Hematopoietic multipotent progenitor cell treated with erythropoietin and hydrocortisone succinate and interleukin-3 and kit ligand, for 15 days (in vitro differentiated cells): Measurements from ENCODE around the gene KLK4.
"Not testable (repeated sequence)": the region's sequence is repeated elsewhere in the genome, so short reads cannot be mapped to it uniquely, and the experiment has no call there.

Experiments used
- DNase-seq: peaks from one replicate; pipeline ENCODE4 v3.0.0-alpha.2; 2015; ENCODE audit warnings: low spot score

KLK4 gene

GRCh38 chr19:50912727-50913716, 1.8 kb upstream of the KLK4 start:
- DNase-seq, result no peak

DNA sequence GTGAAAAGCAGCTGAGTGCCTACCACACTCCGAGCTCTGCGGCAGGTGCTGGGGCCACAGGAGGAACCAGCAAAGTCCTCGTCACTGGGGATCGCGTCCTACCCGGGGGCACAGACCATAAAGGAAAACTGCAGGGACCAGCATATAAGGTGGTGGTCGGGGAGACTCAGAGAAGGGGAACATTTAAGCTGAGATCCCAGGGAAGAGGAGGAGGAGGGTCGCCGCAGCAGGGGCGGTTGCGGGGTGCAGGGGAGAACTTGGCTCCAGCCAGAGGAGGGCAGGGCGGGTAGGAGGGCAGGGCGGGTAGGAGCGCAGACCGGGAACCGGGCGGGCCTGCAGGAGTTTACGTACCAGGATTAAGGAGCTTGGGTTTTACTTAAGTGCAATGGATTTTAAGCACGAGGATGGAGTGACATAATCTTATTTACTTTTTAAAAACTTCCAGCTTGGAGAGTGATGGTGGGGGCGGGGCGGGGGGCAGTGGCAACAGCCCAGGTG, 956 bp upstream of the KLK4 start:
- DNase-seq, result no peak

DNA sequence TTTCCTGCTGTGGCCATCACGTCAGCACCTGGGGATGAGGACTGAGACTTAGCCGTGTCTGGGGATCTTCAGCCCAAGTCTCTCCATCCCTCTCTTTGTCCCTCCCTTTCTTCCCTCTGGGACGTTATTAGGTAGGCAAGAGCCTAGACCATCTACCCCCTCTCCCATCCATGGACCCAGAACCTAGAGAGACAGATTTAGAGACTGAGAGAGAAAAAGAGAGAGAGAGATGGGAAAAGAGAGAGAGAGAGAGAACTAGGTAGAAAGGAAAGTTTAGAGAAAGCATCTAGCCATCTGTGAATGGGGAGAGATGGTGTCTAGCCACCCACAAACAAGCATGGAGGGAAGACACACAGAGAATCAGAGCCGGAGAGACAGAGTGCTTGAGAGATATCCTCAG, 473 bp downstream of the KLK4 start:
- DNase-seq, result no peak

DNA sequence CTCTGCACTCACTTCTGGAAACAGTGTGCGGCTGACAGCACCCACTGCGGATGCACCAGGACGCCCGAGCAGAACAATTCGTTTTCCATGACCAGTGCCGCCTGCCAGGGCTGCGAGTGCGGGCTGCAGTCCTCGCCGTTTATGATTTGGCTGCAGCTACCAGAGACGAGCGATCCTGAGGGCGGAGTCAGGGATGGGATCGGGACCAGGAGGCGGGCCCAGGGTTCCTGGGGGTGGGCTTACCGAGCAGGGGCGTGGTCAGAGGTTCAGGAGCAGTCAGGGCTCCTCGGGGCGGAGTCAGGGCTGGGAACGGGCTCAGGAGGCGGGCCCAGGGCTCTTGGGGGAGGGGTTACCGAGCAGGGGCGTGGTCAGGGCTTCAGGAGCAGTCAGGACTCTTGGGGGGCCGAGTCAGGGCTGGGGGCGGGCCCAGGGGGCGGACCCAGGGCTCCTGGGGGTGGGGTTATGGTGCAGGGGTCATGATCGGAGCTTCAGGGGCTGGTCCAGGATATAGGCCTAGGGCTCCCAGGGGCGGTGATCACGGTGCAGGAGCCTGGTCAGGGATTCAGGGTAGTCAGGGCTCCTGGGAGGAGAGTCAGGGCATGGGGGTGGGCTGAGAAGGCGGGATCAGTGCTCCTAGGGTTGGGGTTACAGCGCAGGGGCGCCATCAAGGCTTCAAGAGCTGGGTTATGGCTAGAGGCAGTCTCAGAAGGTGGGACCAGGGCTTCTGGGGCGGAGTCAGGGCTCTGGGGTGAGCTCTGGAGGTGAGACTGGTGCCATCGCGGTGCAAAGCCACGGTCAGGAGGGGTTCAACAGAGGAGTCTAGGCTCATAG, 1.7 kb downstream of the KLK4 start:
- DNase-seq, result peak; percentile 22

DNA sequence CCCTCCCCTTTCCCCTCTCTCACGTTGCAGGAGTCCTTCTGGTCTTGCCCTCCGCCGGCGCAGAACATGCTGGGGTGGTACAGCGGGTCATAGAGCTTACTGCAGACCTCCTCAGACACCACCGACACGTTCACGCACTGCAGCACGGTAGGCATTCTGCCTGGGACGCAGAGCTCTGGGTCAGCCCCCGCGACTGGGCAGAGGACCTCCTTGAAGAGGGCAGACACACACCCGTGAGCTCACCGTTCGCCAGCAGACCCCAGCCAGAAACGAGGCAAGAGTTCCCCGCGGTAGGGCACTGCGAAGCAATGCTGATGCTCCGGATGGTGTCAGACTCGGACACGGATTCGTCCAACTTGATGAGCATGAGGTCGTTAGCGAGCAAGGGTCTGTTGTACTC, 2.9 kb downstream of the KLK4 start:
- no peak for DNase-seq

GRCh38 chr19:50906217-50906616, 5.0 kb downstream of the KLK4 start:
- peak; percentile 34 for DNase-seq

DNA sequence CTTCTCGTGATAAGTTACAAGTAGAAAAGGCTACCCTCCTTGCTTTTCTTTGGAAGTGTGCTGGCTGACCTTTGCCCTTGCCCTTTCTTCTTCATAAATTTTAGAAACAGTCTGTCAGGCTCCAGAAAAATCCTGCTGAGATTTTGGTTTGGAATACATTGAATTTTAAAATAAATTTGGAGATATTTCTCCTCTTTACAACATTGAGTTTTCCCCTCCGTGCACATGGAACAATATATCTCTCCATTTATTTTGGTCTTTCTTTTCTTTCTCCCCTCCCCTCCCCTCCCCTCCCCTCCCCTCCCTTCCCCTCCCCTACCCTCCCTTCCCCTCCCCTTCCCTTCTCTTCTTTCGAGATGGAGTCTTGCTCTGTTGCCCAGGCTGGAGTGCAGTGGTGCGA, 8.6 kb downstream of the KLK4 start:
- no peak for DNase-seq

- no peak for DNase-seq
Observed at GRCh38 chr19:50899569-50899968, 11.6 kb downstream of the KLK4 start.

- DNase-seq, result no peak
Observed at GRCh38 chr19:50898018-50898417, 13.2 kb downstream of the KLK4 start.

- no peak for DNase-seq
Observed at GRCh38 chr19:50897612-50898011, 13.6 kb downstream of the KLK4 start.

- DNase-seq, result no peak
Observed at GRCh38 chr19:50897191-50897607, 14.0 kb downstream of the KLK4 start.

- DNase-seq, result no peak
Observed at GRCh38 chr19:50896591-50897190, 14.5 kb downstream of the KLK4 start.

DNA sequence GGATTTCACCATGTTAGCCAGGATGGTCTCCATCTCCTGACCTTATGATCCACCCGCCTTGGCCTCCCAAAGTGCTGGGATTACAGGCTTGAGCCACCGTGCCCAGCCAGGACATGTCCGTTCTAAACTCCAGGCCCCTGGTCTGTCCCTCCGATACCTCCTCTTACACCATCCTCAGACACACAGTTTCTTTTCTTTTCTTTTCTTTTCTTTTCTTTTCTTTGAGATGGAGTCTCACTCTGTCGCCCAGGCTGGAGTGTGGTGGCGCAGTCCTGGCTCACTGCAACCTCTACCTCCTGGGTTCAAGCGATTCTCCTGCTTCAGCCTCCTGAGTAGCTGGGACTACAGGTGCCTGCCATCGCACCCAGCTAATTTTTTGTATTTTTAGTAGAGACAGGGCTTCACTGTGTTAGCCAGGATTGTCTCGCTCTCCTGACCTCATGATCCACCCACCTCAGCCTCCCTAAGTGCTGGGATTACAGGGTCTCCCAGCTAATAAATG, 15.1 kb downstream of the KLK4 start:
- DNase-seq, result not testable (repeated sequence)

DNA sequence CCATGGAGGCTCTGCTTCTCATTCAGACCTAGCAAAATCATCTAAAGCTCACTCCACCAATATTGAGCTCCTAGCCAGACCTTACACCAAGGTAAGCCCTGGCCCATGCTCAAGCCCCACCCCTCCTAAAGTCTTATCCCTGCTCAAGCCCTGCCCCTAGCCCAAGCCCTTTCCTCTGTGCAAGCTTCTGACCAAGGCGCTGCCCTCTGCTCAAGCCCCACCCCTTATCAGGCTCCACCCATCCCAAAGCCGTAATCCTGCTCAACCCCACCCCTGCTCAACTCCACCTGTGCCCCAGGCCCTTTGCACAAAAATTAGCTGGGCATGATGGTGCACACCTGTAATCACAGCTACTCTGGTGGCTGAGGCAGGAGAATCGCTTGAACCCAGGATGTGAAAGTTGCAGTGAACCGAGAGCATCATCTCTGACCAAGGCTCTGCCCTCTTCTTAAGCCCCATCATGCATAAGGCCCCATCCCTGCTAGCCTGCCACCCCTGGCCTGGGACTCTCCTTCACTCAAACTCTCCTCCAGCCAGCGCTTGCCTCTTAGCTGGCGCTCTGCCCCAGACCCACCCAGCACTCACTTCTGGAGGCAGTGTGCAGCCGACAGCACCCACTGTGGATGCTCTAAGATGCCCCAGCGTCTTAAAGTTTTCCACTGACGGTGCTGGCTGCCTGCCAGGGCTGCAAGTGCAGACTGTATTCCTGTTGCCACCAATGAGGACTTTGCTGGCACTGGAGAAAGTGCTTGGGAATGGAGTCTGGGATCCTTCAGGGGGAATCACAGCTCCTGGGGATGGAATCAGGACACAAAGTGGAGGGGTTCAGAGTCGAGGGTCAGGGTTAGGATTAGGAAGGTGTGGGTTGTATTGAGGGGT, 16.5 kb downstream of the KLK4 start:
- DNase-seq, result no peak

GRCh38 chr19:50893047-50893736, 18.0 kb downstream of the KLK4 start:
- peak; percentile 4 for DNase-seq

GRCh38 chr19:50891253-50891625, 20.0 kb downstream of the KLK4 start:
- DNase-seq, result no peak

DNA sequence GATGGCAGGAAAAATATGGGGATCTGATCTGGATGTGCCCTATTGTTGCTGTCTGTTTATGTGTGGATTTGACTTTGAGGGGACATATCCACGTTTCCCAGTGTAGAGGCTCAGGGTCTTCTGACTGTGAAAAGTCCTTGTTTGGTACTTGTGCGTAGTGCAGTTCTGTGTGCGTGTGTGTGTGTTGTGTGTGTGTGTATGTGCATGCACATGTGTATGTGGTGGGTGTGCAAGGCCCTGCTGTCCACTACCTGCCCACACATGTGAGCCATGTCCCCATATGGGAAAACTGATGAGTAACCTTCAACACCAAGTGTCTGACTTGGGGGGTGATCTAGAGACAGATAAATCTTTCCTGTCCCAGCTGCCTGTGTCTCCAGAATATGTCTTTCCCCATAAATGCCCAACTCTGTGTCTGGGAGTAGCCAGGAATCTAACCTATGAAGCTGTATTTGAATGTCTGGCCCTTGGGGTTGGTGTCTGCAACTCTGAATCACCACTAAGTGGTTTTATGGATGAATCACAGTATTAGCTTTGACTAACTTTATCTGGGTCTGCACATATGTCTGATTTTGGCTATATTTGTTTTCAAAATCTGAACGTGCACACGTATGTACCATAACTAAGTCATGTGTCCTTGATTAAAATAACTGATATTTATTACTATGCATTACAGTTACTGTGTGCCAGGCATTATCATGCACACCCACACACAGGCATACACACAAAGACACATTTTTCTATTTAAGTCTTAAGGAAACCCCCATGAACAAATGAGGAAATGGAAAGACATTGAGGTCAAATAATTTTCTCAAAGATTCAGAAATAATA, 20.6 kb downstream of the KLK4 start:
- DNase-seq, result no peak

DNA sequence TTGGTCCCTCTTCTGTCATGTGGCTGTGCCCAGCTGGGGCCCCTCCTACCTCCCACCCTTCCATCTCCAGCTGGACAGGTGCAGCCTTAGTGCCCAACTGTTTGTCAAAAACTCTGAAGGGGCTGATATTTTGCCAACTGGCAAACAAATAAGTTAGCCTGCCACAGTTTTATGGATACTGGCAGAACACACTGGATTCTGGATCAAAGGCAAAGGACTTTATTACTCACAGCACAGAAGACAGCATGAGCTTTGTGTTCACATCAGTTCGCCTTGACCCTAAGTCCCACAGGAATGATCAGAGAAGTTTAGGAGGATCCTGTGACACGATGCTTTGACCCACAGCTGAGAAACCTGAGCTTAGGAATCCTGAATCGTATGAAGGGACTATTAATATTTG, 21.6 kb downstream of the KLK4 start:
- DNase-seq, result no peak

DNA sequence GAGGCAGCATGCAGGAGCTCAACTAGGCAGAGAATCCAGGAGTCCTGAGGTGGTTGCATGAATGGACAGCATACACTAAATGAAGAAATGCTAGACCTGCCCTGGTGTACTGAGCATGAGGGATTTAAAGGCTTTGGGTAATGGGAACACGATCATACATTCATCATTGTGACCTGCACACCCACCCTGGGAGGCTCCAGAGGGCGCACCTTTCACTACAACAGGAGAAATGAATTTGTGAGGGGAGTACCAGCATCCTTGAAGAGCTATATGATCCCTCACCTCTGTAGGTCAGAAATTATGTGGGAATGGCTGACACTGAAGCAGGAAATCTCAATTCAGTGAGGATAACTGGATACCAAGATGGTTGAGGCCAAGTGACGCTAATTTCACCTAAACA, 29.0 kb downstream of the KLK4 start:
- DNase-seq, result no peak

DNA sequence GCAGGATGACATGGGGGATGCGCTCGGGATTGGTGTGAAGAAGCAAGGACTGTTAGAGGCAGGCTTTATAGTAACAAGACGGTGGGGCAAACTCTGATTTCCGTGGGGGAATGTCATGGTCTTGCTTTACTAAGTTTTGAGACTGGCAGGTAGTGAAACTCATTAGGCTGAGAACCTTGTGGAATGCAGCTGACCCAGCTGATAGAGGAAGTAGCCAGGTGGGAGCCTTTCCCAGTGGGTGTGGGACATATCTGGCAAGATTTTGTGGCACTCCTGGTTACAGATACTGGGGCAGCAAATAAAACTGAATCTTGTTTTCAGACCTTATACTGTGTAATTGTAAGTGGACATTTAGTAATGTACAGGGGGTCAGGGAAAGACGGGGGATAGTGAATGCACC, 31.0 kb downstream of the KLK4 start:
- no peak for DNase-seq
